ENCODE measurements around the gene TMEM123.

Gene TMEM123

GRCh38 chr11:102347462-102348370 lies 104.8 kb downstream of the TMEM123 start:
- DNase-seq: no peak

- DNase-seq: peak; percentile 95
Observed at GRCh38 chr11:102346748-102347461, 105.7 kb downstream of the TMEM123 start, which contains the start of gene BIRC2. BIRC2 (plus strand) TSS chr11:102347214; CDS start chr11:102349855, 2,641 bp downstream.

GRCh38 chr11:102346456-102346747 lies 106.2 kb downstream of the TMEM123 start:
- no peak for DNase-seq
